ENCODE data around the gene FAM110D.

- TF ChIP-seq GATA2 (IDR thresholded peaks at IDR 0.05; ENCODE audit: low read depth, low read length) (no peak), GATA3 (IDR thresholded peaks at IDR 0.05; ENCODE audit: low read depth, low read length) (no peak)
These were observed 812 bp downstream of the FAM110D start for GRCh38 chr1:26159743-26160039.
